Measurements from ENCODE around the gene C12orf75.
"Not testable (repeated sequence)": the region's sequence is repeated elsewhere in the genome, so short reads cannot be mapped to it uniquely, and the experiment has no call there.

The C12orf75 gene

DNA sequence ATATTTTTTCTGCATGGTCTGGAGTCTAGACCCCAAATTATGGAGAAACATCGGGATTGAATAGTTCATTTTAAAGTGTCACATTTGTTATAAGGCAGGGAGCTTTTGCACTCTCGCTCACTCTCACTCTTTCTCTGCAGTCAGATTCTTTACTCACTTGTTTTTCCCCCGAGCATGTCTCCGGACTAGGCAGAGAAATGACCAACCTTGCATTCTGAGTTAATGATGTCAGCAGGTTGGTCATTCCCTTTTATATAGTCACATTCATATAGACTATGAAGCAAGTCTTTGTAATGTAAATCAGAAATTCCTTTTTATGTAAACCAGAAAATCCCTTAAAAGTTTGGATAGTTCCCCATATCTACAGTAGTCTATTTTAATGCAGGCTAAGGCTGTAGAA lies 4.1 kb downstream of the C12orf75 start:
- in situ Hi-C loops (cut with HindIII; ENCODE audit: low sequenced_read_pairs), result no loop called here

DNA sequence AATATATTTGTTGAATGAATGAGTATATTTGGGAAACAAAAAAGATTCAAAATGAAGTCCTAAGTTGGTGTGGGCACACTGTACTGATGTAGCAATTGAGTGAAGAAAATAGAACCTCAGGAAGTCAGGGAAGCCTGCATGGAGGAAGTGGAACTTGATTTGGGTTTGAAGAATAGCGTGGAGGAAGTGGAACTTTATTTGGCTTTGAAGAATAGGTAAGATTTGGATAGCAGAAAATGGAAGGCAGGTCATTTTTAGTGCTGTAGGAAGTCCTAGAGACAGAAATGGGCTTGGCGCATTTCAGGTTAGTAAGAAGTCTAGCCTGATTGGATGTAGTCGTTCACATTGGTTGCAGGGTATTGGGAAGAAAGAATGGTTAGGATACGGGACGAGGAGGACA lies 5.4 kb downstream of the C12orf75 start:
- in situ Hi-C loops (cut with HindIII; ENCODE audit: low sequenced_read_pairs), result no loop called here

DNA sequence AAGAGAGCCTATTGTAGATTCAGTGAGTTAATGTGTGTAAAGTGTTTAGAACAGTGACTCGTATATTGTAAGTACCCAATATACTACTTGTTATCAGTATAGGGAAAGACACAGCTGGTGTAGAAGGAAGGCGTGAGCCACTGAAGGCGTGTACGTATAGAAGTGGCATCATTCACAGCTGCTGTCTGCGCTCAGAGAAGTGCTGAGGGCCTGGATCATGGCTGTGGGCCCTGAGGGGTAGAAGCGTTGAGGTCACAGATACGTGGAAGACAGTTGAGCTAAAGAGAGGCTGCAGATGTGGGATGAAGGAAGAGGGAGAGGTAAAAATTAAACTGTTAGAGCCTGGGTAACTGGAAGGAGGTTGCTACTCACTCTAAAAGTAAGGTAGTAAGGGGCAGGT lies 5.9 kb downstream of the C12orf75 start:
- in situ Hi-C loops (cut with HindIII; ENCODE audit: low sequenced_read_pairs), result no loop called here

DNA sequence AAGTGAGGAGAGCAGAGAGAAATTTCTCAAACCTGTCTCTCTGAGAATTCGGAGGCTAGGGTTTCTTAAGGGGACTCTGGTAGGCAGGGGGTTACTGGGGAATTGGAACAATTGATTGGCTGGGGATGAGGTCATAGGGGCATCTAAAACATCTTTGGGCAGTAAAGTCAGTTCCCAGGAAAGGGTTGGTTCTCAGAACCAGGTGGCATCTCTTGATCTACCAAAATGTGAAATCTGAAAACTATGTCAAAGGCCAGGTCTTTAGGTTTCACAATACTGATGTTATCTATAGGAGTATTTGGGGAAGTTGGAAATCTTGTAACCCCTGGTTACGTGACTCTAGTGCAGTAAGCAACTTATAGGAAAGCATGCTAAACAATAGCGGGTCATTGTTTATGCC lies 6.9 kb downstream of the C12orf75 start:
- in situ Hi-C loops (cut with HindIII; ENCODE audit: low sequenced_read_pairs), result no loop called here

DNA sequence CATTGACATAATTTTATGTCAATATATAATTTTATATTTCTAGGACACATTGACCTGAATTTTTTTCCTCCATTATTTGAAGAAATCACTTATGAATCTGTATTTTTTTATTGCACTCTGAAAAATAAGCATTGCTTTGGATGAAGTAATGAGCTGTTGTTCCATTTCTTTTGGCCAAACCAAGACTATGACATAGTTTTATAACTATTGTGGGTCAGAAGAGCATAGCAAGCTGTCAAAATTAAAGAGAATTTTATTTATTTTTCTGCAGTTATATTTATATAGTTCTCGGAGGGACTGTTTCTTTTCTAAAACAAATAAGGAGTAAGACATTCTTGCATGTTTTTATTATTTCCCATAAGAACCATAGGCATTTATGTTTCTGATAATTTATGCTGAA lies 8.5 kb downstream of the C12orf75 start:
- in situ Hi-C loops (cut with HindIII; ENCODE audit: low sequenced_read_pairs), result no loop called here

DNA sequence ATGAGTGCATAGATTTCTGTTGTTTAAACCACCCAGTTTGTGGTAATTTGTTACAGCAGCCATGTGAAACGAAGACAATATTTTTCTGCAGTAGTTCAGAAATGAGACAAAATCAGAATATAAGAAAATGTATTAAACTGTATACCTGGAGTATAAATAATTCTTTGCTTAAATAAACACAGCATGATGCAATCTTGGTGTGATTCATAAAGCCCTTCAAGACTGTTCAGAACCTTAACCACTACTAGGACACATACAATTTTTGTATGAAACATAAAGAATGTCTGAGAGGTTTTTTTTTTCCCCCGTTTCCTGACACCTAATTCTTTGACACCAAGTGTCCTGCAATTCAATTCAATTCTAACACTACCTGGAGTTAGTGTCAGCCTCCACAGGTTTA lies 10.5 kb downstream of the C12orf75 start:
- in situ Hi-C loops (cut with HindIII; ENCODE audit: low sequenced_read_pairs), result no loop called here

DNA sequence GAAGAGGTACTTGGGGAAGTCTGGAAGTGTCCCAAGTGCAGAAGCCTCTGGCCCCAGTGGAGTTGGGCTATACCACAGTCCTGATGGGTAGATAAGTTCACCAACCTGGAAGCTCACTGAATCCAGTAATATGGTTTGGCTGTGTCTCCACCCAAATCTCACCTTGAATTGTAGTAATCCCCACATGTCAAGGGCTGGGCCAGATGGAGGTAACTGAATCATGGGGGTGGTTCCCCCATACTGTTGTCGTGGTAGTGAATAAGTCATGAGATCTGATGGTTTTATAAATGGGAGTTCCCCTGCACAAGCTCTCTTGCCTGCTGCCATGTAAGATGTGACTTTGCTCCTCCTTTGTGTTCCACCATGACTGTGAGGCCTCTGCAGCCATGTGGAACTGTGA lies 11.1 kb downstream of the C12orf75 start:
- in situ Hi-C loops (cut with HindIII; ENCODE audit: low sequenced_read_pairs), result not testable (repeated sequence)

DNA sequence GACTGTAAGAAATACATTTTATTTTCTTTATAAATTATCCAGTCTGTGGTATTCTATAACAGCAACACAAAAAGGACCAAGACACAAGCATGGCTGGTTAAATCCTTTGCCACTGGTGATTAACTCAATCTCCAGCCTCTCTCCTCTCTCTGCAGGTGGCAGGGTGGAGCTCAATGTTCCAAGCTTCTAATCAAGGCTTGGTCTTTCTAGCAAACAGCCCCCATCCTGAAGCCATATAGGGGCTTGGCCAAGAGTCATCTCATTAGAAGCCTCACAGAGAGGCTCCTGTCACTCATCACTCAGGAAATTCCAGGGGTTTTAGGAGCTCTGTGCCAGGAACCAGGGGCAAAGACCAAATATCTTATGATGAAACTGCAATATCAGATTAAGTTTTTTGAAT lies 12.0 kb downstream of the C12orf75 start:
- in situ Hi-C loops (cut with HindIII; ENCODE audit: low sequenced_read_pairs), result no loop called here

DNA sequence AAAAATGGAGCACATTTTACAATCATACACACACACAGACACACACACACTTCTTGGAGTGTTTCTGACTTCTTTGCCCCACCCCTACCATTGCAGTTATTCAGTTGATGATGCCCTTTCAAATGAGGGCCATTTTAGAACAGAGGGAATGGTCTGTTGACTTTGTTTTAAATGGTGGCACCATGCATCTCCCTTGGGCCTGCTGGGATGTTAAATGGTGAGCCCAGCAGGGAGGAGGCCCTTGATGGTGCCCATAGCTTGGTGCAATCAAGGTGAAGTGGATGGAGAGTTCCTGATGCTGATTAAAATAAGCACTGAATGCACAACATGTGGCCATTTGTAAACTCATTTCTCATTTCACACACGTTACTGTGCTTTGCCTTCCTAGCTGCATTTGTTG lies 13.3 kb downstream of the C12orf75 start:
- in situ Hi-C loops (cut with HindIII; ENCODE audit: low sequenced_read_pairs), result no loop called here

DNA sequence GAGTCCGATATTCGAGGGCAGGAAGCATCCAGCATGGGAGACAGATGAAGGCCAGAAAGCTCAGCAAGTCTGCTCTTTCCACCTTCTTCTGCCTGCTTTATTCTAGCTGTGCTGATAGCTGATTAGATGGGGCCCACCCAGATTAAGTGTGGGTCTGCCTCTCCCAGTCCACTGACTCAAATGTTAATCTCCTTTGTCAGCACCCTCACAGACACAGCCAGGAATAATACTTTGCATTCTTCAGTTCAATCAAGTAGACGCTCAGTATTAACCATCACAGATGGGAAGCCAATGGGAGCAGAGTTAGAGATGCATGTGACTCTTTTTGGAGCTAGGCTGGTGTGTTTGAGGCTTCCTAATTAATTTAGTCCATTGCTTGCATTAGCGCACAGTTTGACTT lies 17.0 kb downstream of the C12orf75 start:
- in situ Hi-C loops (cut with HindIII; ENCODE audit: low sequenced_read_pairs), result no loop called here

DNA sequence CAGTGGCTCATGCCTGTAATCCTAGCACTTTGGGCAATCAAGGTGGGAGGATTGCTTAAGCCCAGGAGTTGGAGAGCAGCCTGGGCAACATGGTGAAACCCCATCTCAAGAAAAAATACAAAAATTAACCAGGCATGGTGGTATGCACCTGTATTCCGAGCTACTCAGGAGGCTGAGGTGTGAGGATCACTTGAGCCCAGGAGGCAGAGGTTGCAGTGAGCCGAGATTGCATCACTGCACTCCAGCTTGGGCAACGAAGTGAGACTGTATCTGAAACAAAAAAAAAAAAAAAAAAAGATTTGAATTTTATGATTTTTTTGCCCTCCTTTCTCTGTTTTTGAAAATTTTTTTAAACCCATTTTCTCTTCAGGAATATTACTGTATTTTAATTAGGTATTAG lies 17.7 kb downstream of the C12orf75 start:
- in situ Hi-C loops (cut with HindIII; ENCODE audit: low sequenced_read_pairs), result no loop called here

DNA sequence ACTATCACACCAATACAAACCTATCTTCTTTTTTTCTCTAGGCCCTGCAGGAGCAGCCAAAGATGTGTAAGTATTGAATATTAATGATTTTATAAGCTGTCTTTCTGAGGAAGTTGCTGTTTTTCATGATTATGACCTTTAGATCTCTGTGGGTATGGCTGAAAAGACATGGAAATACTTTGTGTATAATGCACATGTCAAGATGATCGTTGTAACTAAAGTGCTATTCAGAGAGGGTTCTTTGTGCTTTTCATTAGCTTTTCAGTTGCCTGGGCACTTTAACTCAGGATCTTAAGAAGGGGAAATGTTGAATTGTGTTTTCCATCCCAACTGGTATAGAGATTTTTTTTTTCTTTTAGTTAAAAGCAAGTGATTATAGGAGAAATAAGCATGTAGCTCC lies 18.1 kb downstream of the C12orf75 start:
- in situ Hi-C loops (cut with HindIII; ENCODE audit: low sequenced_read_pairs), result no loop called here

DNA sequence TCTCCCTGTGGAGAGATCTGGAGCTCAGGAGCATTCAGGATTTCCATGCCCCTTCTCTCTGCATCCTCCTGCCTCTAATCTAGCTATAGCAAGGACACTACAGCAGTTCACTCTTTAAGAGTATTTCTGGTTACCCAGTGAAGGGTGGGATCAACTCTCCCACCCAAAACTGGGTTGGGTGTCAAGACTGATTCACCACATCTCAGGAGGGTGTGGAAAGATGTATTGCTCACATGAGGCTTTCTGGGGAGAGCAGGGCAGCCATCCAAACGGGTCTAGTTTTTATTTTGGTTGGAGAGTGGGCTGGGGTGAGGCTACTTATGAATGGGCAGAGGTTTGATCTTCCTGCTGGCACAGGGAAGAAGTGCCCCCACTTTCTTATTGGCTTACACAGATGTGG lies 18.6 kb downstream of the C12orf75 start:
- in situ Hi-C loops (cut with HindIII; ENCODE audit: low sequenced_read_pairs), result no loop called here

DNA sequence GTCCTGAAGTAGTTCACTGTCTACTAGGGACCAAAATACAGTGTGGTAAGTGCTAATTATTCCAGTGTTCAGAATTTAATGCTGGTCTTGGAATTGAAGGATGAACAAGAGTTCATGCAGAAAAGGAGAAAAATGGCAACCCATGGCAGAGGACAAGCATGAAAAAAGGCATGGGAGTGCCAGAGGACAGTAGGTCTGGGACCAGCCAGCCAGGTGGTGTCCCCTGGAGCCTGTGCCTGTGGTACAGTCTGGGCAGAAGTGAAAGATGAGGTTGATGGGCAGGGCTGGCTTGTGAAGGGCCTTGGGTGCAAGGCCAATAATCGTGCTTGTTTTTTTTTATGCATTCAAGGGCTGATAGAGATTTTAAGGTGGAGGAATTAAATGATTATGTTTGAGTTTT lies 21.0 kb downstream of the C12orf75 start:
- in situ Hi-C loops (cut with HindIII; ENCODE audit: low sequenced_read_pairs), result no loop called here

DNA sequence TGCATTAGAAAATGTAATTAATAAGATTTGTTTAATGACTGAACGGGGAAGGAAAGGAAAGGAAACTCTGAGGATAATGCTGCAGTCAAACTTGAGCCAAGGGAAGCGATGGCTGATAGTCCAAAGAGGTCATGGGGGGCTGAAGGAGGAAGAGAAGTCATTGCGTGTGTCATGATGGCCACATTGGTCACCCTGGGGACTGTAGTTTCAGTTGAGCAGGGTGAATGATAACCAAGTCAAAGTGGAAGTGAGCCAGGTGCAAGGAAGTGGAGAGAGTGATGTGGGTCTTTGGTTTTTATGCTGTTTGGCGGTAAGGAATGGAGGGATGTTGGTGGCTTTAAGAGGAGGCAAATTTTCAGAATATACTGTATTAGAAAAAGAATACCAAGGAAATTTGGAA lies 21.6 kb downstream of the C12orf75 start:
- in situ Hi-C loops (cut with HindIII; ENCODE audit: low sequenced_read_pairs), result no loop called here

DNA sequence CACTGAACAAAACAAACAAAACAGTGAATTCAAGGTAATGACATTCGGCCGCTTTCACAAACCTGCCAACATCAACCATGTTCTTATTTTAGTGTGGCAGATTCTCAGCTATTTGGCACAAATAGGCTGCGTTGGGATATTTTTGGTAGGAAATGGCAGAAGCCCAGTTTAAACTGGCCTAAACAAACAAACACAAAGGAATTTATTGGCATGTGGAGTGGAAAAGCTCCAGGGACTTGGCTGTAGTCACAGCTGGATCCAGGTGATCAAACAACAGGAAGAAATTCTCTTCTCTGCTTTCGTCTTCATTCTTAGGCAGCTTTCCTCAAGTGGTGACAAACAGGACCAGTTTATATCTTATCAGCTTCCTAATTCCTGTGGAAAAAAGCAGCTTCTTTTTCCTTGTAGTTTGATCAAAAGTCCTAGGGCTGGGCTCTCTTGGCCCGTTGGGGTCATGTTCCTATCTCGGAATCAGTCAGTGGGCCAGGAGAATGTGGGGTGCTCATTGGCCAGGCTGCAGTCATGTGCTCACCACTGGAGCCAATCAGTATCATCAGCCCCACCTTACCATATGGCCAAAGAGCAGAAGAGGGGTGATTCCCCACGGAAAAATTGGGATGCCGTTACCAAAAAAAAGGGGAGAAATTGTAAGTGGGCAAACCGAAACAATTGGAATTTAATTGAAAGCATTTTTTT lies 22.6 kb downstream of the C12orf75 start:
- in situ Hi-C loops (cut with HindIII; ENCODE audit: low sequenced_read_pairs), result no loop called here

DNA sequence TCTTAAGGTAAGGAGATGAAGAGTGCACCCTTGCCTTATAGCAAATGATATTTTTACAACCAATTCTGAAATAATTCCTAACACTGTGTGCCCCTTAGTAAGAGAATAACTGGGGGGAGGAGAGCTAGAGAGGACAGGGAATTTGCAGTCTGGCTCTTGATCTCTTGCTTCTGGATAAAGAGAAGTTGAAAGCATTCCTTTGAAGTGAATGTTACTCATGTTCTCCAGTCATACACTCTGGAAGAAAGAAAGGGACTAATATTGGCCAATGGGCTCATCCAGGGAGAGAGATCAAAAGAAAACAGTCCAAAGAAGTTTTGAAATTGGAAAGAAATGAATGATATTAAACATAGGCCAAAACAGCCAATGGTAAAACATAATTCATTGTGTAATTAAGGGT lies 25.3 kb downstream of the C12orf75 start:
- in situ Hi-C loops (cut with HindIII; ENCODE audit: low sequenced_read_pairs), result loop anchor here (5.0 kb wide), 1 partner anchor 83 kb away; no protein-coding TSS in a partner anchor

DNA sequence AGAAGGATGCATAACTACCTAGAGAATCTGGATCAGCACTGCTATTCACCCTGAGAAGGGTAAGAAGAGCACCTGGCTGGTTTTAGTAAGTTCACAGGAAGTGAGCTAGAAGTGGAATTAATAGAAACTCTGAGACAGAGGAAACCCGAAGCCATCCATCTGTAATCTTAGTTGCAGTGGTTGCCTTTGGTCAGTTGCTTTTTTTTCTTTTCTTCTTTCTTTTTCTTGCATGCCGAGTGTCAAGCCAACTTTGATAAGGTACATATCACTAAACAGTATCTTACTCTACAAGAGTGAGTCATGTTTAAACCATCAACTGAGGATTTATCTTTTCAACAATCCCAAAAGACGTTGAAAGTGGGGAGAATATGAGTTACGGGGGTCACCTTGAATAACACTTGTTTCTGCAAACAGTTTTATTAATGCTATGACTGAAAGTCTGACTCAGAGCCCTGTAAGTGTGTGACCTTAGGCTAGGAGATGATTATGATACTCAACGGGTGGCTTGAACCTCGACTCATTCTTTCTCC lies 26.7 kb downstream of the C12orf75 start:
- in situ Hi-C loops (cut with HindIII; ENCODE audit: low sequenced_read_pairs), result loop anchor here (5.0 kb wide), 1 partner anchor 85 kb away; no protein-coding TSS in a partner anchor

DNA sequence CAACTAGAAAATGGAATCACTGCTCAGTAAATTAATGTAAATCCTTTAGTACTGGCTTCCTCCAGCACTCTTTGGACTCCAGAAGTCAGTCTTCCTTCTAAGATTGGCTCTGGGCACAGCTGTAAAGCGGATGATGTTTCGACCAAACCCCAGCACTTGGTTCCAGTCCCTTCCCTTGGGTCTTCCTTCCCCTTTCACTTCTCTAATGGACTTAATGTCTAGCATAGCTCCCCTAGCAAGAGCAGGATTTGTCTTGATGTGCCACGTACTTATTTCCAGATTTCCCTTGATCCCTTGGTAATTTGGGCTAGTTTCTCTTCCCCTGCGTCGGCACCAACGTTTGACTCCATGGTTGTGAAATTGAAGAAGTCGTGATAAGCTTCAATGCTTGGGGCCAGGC lies 28.3 kb downstream of the C12orf75 start:
- in situ Hi-C loops (cut with HindIII; ENCODE audit: low sequenced_read_pairs), result loop anchor here (5.0 kb wide), 1 partner anchor 86 kb away; no protein-coding TSS in a partner anchor

DNA sequence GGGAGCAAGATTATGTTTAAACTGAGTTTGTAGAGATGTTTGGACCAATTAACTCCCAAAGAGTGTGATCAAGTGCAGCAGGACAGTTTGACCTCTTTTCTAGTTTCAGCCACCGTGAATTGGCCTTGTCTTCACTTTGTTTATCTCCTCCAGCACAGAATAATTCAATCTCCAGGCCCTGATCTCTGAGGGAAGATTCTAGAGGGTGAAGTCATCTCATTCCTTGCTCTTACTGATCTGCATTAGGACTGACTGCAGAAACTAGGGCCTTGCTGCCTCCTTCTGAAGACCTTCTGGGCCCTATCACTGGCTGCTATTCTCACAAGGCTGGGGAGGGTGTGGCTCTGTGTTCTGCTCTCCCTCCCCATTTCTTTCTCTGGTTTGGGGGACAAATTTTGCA lies 29.4 kb downstream of the C12orf75 start:
- in situ Hi-C loops (cut with HindIII; ENCODE audit: low sequenced_read_pairs), result loop anchor here (5.0 kb wide), 1 partner anchor 88 kb away; no protein-coding TSS in a partner anchor

DNA sequence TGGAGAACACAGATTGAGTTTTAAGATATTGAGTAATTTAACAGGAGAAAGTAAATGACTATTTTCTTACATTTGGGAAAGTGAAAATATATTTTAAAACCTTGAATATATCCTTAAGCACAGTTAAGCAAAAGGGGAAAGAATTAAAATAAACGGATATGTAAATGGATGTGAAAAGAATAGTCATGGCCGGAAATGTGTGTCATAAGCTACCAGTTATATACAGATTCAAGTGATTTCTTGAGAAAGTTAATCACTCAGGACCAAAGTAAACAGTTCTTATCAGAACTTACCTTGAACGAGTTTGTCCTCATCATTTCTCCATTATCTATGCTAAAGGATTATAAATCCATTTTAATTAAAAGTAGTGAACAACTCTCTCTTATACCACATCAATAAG lies 33.4 kb downstream of the C12orf75 start:
- in situ Hi-C loops (cut with HindIII; ENCODE audit: low sequenced_read_pairs), result no loop called here

DNA sequence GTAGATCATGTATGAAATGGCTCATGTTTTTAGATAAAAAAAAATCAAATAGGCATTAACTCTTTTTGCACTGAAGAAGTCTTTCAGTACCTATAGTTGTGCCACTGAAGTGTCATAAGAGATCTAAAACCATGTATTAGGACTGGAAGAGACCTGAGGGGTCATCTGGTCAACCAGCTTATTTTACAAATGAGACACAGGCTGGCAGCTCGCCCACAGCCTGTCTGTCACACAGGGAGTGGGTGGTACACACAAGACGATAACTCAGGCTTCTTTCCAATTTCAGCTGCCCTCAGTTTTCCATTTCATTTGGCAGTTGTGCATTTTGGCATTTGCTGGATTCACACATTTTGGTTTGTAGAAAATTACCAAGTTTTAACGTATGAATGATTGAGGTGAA lies 34.7 kb downstream of the C12orf75 start:
- in situ Hi-C loops (cut with HindIII; ENCODE audit: low sequenced_read_pairs), result no loop called here
